Calu3 (cell line): ENCODE measurements around the gene CRYBG1. TPM values are rescaled to one million over a fixed set of nuclear protein-coding genes. Genes with fewer than 3 reads are reported as not detected.

Experiments used
- BruUV-seq: library from RNA; stranded (reverse); fragments of 400-500 nt; replicated peaks from 2 replicates; lab custom pipeline; 2021; lab: Mats Ljungman, UMichigan
- CTCF ChIA-PET: fragments of 300-600 bp; sonication (Branson Sonifier 250); formaldehyde crosslinking; loops from one replicate; lab custom pipeline; 2022; ENCODE audit warnings: antibody characterized with exemption; lab: Charles Lee
- DNase-seq: peaks from one replicate; pipeline ENCODE4 v3.0.0; 2022
- H3K27ac Mint-ChIP-seq: one replicate; pipeline ENCODE4 v1.8.0; 2022; ENCODE audit warnings: mixed read lengths; ENCODE audit not compliant: unreplicated experiment
- H3K27me3 Mint-ChIP-seq: one replicate; pipeline ENCODE4 v1.8.0; 2022; ENCODE audit warnings: mixed read lengths; ENCODE audit not compliant: unreplicated experiment
- H3K36me3 Mint-ChIP-seq: one replicate; pipeline ENCODE4 v1.8.0; 2022; ENCODE audit warnings: mild to moderate bottlenecking, moderate library complexity, mixed read lengths; ENCODE audit not compliant: insufficient read depth, unreplicated experiment
- H3K4me1 Mint-ChIP-seq: one replicate; pipeline ENCODE4 v1.8.0; 2022; ENCODE audit warnings: mild to moderate bottlenecking, low read depth, mixed read lengths; ENCODE audit not compliant: unreplicated experiment
- H3K4me3 Mint-ChIP-seq: one replicate; pipeline ENCODE4 v1.8.0; 2022; ENCODE audit warnings: mild to moderate bottlenecking, low read depth, moderate library complexity, mixed read lengths; ENCODE audit not compliant: unreplicated experiment
- H3K9me3 Mint-ChIP-seq: one replicate; pipeline ENCODE4 v1.8.0; 2022; ENCODE audit warnings: low read depth, mixed read lengths; ENCODE audit not compliant: unreplicated experiment
- intact Hi-C: fragments of 100-400 bp; cut with micrococcal nuclease; formaldehyde crosslinking; loops from one replicate; pipeline ENCODE4 v1.10.0; 2022; ENCODE audit not compliant: unreplicated experiment
- total RNA-seq: library from RNA; stranded (reverse); gene quantifications from 2 replicates; pipeline ENCODE4 v1.2.3, GENCODE V29; 2022
- TF ChIP-seq, protein P1 (sequence below): fragments of 200-600 bp; IDR thresholded peaks from one replicate; pipeline ENCODE4 v1.8.0; 2022; ENCODE audit warnings: antibody characterized with exemption; ENCODE audit not compliant: unreplicated experiment

CRYBG1 gene
- total RNA-seq, 1 experiment from 2014 or later, result 40.7 TPM

GRCh38 chr6:106609699-106610098 is 249.2 kb downstream of the CRYBG1 start:
- peak; percentile 48 for DNase-seq
- CTCF ChIA-PET, result interaction anchor here (0.6 to 1.4 kb wide), 11 partner anchors 50 to 388 kb away, joined by 3 to 7 read pairs (median 4); no protein-coding TSS in a partner anchor
- H3K4me1 Mint-ChIP-seq, result peaks cover 24% of the 10 kb centered on the region

DNA sequence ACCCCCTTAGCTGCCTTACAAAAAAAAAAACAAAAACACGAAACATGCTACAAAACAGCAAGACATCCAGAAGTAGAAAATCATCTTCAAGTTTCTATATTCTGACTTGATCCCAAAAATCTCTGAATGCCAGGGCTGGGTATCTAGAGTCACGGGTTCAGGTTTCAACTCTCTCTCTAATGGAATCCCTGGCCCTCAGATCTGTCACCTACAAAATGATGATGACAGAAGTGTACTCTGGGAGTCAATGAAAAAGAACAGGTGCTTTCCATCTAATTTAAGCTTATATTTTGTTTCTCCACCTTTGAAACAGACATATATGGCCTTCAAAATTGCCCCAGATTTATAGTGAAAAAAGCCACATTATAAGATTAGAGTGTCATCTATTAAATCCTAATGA is 250.5 kb downstream of the CRYBG1 start:
- BruUV-seq, result no TSS peak
- intact Hi-C loops, result loop anchor here (2.0 kb wide), 1 partner anchor 78 kb away; no protein-coding TSS in a partner anchor
- Mint-ChIP-seq H3K4me3 (no peak overlapping the region), H3K36me3 (no peaks in the 10 kb centered on the region), H3K4me1 (peaks cover 24% of the 10 kb centered on the region), H3K27ac (no peak overlapping the region), H3K27me3 (no peaks in the 10 kb centered on the region), H3K9me3 (no peaks in the 10 kb centered on the region)
- DNase-seq, result no peak
- TF ChIP-seq, protein P1, sequence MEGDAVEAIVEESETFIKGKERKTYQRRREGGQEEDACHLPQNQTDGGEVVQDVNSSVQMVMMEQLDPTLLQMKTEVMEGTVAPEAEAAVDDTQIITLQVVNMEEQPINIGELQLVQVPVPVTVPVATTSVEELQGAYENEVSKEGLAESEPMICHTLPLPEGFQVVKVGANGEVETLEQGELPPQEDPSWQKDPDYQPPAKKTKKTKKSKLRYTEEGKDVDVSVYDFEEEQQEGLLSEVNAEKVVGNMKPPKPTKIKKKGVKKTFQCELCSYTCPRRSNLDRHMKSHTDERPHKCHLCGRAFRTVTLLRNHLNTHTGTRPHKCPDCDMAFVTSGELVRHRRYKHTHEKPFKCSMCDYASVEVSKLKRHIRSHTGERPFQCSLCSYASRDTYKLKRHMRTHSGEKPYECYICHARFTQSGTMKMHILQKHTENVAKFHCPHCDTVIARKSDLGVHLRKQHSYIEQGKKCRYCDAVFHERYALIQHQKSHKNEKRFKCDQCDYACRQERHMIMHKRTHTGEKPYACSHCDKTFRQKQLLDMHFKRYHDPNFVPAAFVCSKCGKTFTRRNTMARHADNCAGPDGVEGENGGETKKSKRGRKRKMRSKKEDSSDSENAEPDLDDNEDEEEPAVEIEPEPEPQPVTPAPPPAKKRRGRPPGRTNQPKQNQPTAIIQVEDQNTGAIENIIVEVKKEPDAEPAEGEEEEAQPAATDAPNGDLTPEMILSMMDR, result no peak
- CTCF ChIA-PET, result interaction anchor here (0.6 kb wide), 1 partner anchor 137 kb away, joined by 3 read pairs; no protein-coding TSS in a partner anchor

More at GRCh38 chr6:106609699-106610098, 249.2 kb downstream of the CRYBG1 start:
- Mint-ChIP-seq H3K36me3 (no peaks in the 10 kb centered on the region), H3K4me3 (no peak overlapping the region), H3K27ac (no peak overlapping the region), H3K27me3 (no peaks in the 10 kb centered on the region), H3K9me3 (no peaks in the 10 kb centered on the region)
- TF ChIP-seq, protein P1, result peak; percentile 47
- intact Hi-C loops, result loop anchor here (2.0 to 10.0 kb wide), 3 partner anchors 79 to 275 kb away; no protein-coding TSS in a partner anchor
- no TSS peak for BruUV-seq

- H3K27ac Mint-ChIP-seq, result no peak overlapping the region
- CTCF ChIA-PET, result no interaction called here
- no peak overlapping the region for H3K4me3 Mint-ChIP-seq
- no peaks in the 10 kb centered on the region for H3K9me3 Mint-ChIP-seq
- no peaks in the 10 kb centered on the region for H3K27me3 Mint-ChIP-seq
- TF ChIP-seq, protein P1, result no peak
- BruUV-seq, result no TSS peak
- no peaks in the 10 kb centered on the region for H3K36me3 Mint-ChIP-seq
- DNase-seq, result no peak
- peaks cover 22% of the 10 kb centered on the region for H3K4me1 Mint-ChIP-seq
- intact Hi-C loops, result no loop called here
Observed at GRCh38 chr6:106612671-106613416, 252.3 kb downstream of the CRYBG1 start.

GRCh38 chr6:106613590-106613989 is 253.1 kb downstream of the CRYBG1 start:
- H3K27me3 Mint-ChIP-seq, result no peaks in the 10 kb centered on the region
- BruUV-seq, result no TSS peak
- H3K4me1 Mint-ChIP-seq, result peaks cover 14% of the 10 kb centered on the region
- H3K27ac Mint-ChIP-seq, result no peak overlapping the region
- CTCF ChIA-PET, result interaction anchor here (0.6 kb wide), 1 partner anchor 12 kb away, joined by 5 read pairs; no protein-coding TSS in a partner anchor
- no peaks in the 10 kb centered on the region for H3K9me3 Mint-ChIP-seq
- no peak for DNase-seq
- intact Hi-C loops, result no loop called here
- no peak overlapping the region for H3K4me3 Mint-ChIP-seq
- H3K36me3 Mint-ChIP-seq, result no peaks in the 10 kb centered on the region
- TF ChIP-seq, protein P1, result no peak
